GM18951 (cell line): ENCODE measurements around the gene ENTR1.

Experiments used
- POLR2A ChIP-seq: IDR thresholded peaks from 4 replicates; pipeline ENCODE4 v1.6.1; 2011; ENCODE audit warnings: mild to moderate bottlenecking; ENCODE audit not compliant: insufficient read length, insufficient read depth; ENCODE audit errors: extremely low read depth
- in situ Hi-C: fragments of 300-500 bp; cut with MboI; formaldehyde crosslinking; loops from one replicate; pipeline ENCODE4 v1.12.0; 2022; ENCODE audit warnings: low sequenced_read_pairs, mixed read lengths, inconsistent platforms; ENCODE audit not compliant: unreplicated experiment

Gene ENTR1

DNA sequence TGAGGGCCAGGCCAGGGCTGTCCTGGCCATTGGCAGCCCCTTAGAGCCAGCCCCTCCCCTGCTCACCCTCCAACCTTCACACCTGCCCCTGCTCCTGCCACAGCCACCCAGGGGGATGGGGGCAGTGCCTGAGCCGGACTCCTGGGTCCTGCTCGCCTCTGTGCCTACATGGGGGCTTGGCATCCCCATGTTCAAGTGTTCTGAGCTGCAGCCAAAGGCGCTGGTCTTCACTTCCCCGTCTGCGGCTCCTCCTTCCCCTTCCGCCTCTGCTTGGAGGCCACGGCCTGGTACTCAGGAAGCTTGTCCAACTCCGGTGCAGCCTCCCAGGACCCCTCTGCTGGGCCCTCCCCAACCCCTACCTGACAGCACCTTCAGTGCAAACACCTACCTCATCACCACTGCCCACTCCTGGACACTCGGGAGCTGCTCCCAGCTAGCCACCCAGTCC lies 44.6 kb downstream of the ENTR1 start:
- TF ChIP-seq POLR2A, result no peak
- in situ Hi-C loops, result no loop called here

- no peak for TF ChIP-seq POLR2A
- in situ Hi-C loops, result no loop called here
Measured at GRCh38 chr9:136364942-136365774, 45.3 kb downstream of the ENTR1 start.

DNA sequence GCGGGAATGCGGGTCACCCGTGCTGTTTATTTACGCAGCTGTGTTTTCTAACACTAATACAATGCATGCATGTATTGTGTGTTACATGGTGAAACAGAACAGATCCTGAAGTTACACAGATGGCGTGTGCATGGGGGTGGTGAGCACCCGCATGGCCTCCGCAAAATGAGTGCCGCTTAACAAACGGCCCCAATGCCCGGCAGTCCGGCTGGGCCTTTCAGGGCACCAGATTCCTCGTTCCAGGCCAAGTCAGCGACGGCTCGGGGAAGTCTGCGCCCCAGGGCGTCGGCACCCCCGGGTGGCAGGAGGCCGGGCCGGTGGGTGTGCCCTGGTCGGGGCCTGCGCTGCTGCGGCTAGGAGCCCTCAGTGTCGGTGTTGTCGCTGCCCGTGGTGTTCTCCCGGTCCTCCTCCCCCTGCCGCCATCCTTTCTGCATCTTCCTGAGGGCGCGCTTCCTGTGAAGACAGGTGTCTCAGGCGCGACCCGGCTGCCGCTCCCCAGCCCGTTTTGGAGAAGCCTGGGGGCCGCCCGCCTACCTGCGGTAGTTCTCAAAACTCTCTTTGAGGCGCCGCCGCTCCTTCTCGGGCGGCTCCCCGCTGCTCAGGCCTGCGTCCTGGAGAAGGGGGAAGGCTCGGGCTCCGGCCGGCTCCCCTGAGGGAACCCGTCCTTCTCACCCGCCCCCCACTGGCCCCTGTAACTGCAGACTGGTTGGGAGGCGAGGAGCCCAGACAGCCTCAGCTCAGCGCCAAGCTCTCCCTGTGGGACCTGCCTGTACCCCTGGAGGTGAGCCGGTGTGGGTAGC lies 46.3 kb downstream of the ENTR1 start:
- TF ChIP-seq POLR2A, result no peak
- in situ Hi-C loops, result no loop called here

GRCh38 chr9:136363106-136363948 lies 47.1 kb downstream of the ENTR1 start, which contains the start of gene DNLZ:
DNLZ (minus strand) TSS chr9:136363744; CDS start chr9:136363714, 30 bp downstream.
- peak; percentile 92 for TF ChIP-seq POLR2A
- in situ Hi-C loops, result no loop called here

DNA sequence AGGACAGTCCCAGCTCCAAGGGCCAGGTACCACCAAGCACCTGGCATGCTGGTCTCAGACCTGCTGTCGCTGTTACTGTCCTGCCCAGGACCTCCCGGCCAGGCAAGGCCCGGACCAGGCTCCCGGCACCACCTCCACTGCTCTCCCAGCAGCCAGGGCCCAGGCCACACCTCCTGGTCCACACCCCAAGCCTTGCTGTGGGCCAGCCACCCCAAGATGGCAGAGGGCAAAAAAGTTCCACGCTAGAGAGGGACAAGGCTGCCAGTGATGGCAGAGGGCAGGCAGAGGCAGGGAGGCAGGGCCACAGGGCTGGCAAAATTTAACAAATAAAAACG lies 48.0 kb downstream of the ENTR1 start:
- in situ Hi-C loops, result no loop called here
- no peak for TF ChIP-seq POLR2A

- no peak for TF ChIP-seq POLR2A
- in situ Hi-C loops, result no loop called here
Measured at GRCh38 chr9:136361754-136362449, 48.5 kb downstream of the ENTR1 start.

- in situ Hi-C loops, result no loop called here
- TF ChIP-seq POLR2A, result no peak
Measured at GRCh38 chr9:136361047-136361753, 49.2 kb downstream of the ENTR1 start.

DNA sequence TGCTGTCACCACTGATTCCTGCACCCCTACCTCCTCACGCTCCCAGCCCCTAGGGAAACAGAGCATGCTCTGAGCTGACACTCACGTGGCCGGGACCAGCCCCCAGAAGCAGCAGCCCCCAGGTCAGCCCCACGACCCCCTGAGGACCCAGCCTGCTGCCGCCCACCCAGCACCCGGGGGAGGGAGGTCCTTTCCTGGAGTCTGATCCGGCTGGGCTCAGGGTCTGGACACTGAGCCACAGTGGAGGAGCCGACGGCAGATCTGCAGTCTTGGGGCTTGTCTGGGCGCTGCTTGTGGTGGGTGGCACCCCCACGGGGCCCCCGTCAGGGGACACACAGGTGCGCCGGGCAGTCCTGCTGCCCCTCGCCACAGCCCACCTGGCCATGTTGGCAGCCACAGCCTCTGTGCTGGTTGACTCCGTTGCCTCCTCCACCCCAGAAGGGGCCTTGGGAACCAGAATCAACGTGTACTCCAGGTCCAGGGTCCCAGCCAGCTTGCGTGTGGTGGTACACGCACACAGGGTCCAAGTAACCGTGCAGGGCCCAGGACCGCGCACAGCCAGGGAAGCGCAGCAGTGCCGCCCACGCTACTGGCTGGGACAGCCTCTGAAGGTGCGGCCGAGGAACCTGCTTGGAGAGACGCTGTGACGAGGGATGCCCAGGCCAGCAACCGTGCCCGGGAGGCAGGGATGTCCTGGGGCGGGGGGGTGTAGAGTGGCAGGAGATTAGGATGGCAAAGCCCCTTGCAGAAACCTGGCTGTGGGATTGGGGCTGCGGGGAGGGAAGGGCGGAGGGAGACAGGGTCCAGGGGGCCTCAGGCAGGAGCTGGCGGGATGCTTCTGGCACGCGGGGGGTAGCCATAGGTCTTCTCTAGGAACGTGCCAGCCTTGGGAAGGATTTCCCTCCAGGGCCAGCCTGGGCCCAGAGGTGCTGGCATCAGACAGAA lies 50.4 kb downstream of the ENTR1 start:
- no peak for TF ChIP-seq POLR2A
- in situ Hi-C loops, result no loop called here

- in situ Hi-C loops, result no loop called here
- no peak for TF ChIP-seq POLR2A
Measured at GRCh38 chr9:136358888-136359287, 51.5 kb downstream of the ENTR1 start.

GRCh38 chr9:136358016-136358415 lies 52.4 kb downstream of the ENTR1 start:
- TF ChIP-seq POLR2A, result no peak
- in situ Hi-C loops, result no loop called here

- no peak for TF ChIP-seq POLR2A
- in situ Hi-C loops, result no loop called here
Measured at GRCh38 chr9:136357202-136357725, 53.1 kb downstream of the ENTR1 start.
